NCI-H510A treated with DMSO at 0.1 percent for 48 hours (cell line): ENCODE measurements around the gene EPHA7.

Source experiments
- DNase-seq: peaks from one replicate; lab custom pipeline; 2025; lab: John Stamatoyannopoulos, UW

Gene EPHA7

GRCh38 chr6:93325761-93326160 lies 93.6 kb downstream of the EPHA7 start:
- DNase-seq = no peak

GRCh38 chr6:93323630-93324029 lies 95.7 kb downstream of the EPHA7 start:
- no peak for DNase-seq

GRCh38 chr6:93322651-93323050 lies 96.7 kb downstream of the EPHA7 start:
- DNase-seq = no peak

GRCh38 chr6:93319304-93319703 lies 100.1 kb downstream of the EPHA7 start:
- DNase-seq = no peak

- DNase-seq = no peak
Measured at GRCh38 chr6:93318121-93318520, 101.2 kb downstream of the EPHA7 start.

GRCh38 chr6:93317592-93317991 lies 101.8 kb downstream of the EPHA7 start:
- no peak for DNase-seq

GRCh38 chr6:93307505-93308409 lies 111.6 kb downstream of the EPHA7 start:
- DNase-seq = no peak

GRCh38 chr6:93305088-93305487 lies 114.3 kb downstream of the EPHA7 start:
- DNase-seq = no peak

- DNase-seq = no peak
Measured at GRCh38 chr6:93304505-93304904, 114.9 kb downstream of the EPHA7 start.

- peak; percentile 44 for DNase-seq
Measured at GRCh38 chr6:93300661-93301060, 118.7 kb downstream of the EPHA7 start.

- DNase-seq = no peak
Measured at GRCh38 chr6:93299622-93300021, 119.7 kb downstream of the EPHA7 start.

GRCh38 chr6:93295631-93296030 lies 123.7 kb downstream of the EPHA7 start:
- DNase-seq = no peak

- DNase-seq = no peak
Measured at GRCh38 chr6:93294879-93295278, 124.5 kb downstream of the EPHA7 start.

GRCh38 chr6:93293872-93294271 lies 125.5 kb downstream of the EPHA7 start:
- DNase-seq = no peak

- DNase-seq = no peak
Measured at GRCh38 chr6:93293460-93293859, 125.9 kb downstream of the EPHA7 start.

- no peak for DNase-seq
Measured at GRCh38 chr6:93282521-93283031, 136.8 kb downstream of the EPHA7 start.

GRCh38 chr6:93278241-93278640 lies 141.1 kb downstream of the EPHA7 start:
- DNase-seq = no peak

GRCh38 chr6:93272896-93273295 lies 146.5 kb downstream of the EPHA7 start:
- no peak for DNase-seq

GRCh38 chr6:93272211-93272610 lies 147.1 kb downstream of the EPHA7 start:
- no peak for DNase-seq

GRCh38 chr6:93266116-93266817 lies 153.1 kb downstream of the EPHA7 start:
- no peak for DNase-seq

GRCh38 chr6:93260881-93261280 lies 158.5 kb downstream of the EPHA7 start:
- DNase-seq = no peak

GRCh38 chr6:93259332-93259731 lies 160.0 kb downstream of the EPHA7 start:
- no peak for DNase-seq

GRCh38 chr6:93252930-93253329 lies 166.4 kb downstream of the EPHA7 start:
- no peak for DNase-seq
